Measurements from ENCODE around the gene LYSMD2. TPM values are rescaled to one million over a fixed set of nuclear protein-coding genes. Genes with fewer than 3 reads are reported as not detected.

LYSMD2 gene
- total and polyA plus RNA-seq, 9 of the 15 experiments (the other 6 are each of a cell fraction or from before 2014, with no cell fraction given), result 4.3 to 30.3 (median 9.8) TPM

DNA sequence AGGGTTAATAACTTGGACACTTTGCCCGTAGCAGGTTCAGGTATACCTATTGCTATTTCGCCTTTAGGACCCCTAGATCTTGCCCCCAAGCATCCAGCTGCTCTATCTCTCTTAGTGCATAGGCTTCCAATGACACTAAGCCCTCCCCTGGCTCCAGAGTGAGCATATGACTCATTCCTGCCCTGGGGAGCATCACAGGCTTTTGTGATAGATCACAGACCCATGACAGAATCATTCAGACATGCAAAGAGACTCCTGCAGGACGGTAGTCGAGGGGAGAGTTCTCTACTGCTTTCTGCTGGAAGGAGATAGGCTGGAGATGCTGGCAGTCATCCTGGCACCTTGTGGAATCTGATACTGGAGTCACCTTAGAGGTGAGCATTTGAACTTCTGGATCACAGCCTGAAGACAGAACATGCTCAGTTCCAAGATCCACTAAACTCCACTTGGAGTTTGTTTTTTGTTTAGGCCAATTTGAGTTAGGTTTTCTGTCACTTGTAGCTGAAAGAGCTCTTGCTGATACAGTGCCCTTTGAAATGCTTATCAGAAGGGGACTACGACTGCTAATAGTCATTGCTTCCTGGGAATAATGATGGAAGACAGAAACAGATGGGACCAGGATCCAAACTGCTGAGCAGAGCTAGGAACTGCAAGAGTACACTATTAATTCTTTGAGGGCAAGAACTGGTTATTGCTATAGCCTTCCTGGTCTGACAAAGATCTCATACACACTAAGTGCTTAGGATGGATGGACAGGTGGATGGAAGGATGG, 11.0 kb downstream of the LYSMD2 start (continued):
- TF ChIP-seq, protein P1, sequence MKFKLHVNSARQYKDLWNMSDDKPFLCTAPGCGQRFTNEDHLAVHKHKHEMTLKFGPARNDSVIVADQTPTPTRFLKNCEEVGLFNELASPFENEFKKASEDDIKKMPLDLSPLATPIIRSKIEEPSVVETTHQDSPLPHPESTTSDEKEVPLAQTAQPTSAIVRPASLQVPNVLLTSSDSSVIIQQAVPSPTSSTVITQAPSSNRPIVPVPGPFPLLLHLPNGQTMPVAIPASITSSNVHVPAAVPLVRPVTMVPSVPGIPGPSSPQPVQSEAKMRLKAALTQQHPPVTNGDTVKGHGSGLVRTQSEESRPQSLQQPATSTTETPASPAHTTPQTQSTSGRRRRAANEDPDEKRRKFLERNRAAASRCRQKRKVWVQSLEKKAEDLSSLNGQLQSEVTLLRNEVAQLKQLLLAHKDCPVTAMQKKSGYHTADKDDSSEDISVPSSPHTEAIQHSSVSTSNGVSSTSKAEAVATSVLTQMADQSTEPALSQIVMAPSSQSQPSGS (CRISPR knock-in tag; IDR thresholded peaks at IDR 0.05), result no peak
- no peak for TF ChIP-seq TSC22D4 (tag; IDR thresholded peaks at IDR 0.05)
- peak; percentile 36; the same call in 1 of the 2 replicates for TF ChIP-seq NCOA1 (IDR thresholded peaks at IDR 0.05; ENCODE audit: low read depth)
- TF ChIP-seq TEAD2 (tag; IDR thresholded peaks at IDR 0.05), result no peak
- TF ChIP-seq MED1 (CRISPR knock-in tag; IDR thresholded peaks at IDR 0.05; ENCODE audit: borderline replicate concordance), result no peak
- peak in 1 of 2 experiments; percentile 59; a peak in 2 of 4 replicates for TF ChIP-seq KDM1A (IDR thresholded peaks at IDR 0.05)
- no peak for TF ChIP-seq NCOA2 (IDR thresholded peaks at IDR 0.05; ENCODE audit: partially characterized antibody in 2 of 2)
- TF ChIP-seq SMARCA4 (IDR thresholded peaks at IDR 0.05), result peak; percentile 75
- TF ChIP-seq NFIC (IDR thresholded peaks at IDR 0.05), result peak; percentile 26; the same call in 1 of the 2 replicates
- no peak for TF ChIP-seq KAT7 (CRISPR knock-in tag; IDR thresholded peaks at IDR 0.05; ENCODE audit: borderline replicate concordance)
- peak in 1 of 2 experiments; percentile 70; a peak in 1 of 4 replicates for TF ChIP-seq RCOR1 (IDR thresholded peaks at IDR 0.05; ENCODE audit: borderline replicate concordance in 1 of 2, low read depth in 2 of 2, low read length in 2 of 2)
- TF ChIP-seq, protein P2, sequence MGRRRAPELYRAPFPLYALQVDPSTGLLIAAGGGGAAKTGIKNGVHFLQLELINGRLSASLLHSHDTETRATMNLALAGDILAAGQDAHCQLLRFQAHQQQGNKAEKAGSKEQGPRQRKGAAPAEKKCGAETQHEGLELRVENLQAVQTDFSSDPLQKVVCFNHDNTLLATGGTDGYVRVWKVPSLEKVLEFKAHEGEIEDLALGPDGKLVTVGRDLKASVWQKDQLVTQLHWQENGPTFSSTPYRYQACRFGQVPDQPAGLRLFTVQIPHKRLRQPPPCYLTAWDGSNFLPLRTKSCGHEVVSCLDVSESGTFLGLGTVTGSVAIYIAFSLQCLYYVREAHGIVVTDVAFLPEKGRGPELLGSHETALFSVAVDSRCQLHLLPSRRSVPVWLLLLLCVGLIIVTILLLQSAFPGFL (CRISPR knock-in tag; IDR thresholded peaks at IDR 0.05), result no peak
- TF ChIP-seq HDAC8 (tag; IDR thresholded peaks at IDR 0.05), result no peak
- no peak for TF ChIP-seq ZNF408 (CRISPR knock-in tag; IDR thresholded peaks at IDR 0.05; ENCODE audit: low read depth)
- TF ChIP-seq KHSRP (IDR thresholded peaks at IDR 0.05), result no peak
- TF ChIP-seq ZNF263 (CRISPR knock-in tag; IDR thresholded peaks at IDR 0.05; ENCODE audit: borderline replicate concordance), result no peak
- no peak for TF ChIP-seq DMBX1 (CRISPR knock-in tag; IDR thresholded peaks at IDR 0.05; ENCODE audit: borderline replicate concordance)
- TF ChIP-seq, protein P3, sequence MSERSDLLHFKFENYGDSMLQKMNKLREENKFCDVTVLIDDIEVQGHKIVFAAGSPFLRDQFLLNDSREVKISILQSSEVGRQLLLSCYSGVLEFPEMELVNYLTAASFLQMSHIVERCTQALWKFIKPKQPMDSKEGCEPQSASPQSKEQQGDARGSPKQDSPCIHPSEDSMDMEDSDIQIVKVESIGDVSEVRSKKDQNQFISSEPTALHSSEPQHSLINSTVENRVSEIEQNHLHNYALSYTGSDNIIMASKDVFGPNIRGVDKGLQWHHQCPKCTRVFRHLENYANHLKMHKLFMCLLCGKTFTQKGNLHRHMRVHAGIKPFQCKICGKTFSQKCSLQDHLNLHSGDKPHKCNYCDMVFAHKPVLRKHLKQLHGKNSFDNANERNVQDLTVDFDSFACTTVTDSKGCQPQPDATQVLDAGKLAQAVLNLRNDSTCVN (CRISPR knock-in tag; IDR thresholded peaks at IDR 0.05), result no peak
- TF ChIP-seq ELK1 (CRISPR knock-in tag; IDR thresholded peaks at IDR 0.05), result no peak
- TF ChIP-seq CBX8 (IDR thresholded peaks at IDR 0.05; ENCODE audit: borderline replicate concordance, extremely low read depth, low read depth, low read length, poor library complexity, severe bottlenecking), result no peak
- TF ChIP-seq ZNF586 (CRISPR knock-in tag; conservative IDR thresholded peaks at IDR 0.05), result no peak
- TF ChIP-seq RBM14 (IDR thresholded peaks at IDR 0.05; ENCODE audit: borderline replicate concordance, insufficient read depth, low read depth, low read length), result no peak
- TF ChIP-seq FOS (IDR thresholded peaks at IDR 0.05; ENCODE audit: extremely low read depth, insufficient read length), result peak; percentile 11
- TF ChIP-seq NRF1 (conservative IDR thresholded peaks at IDR 0.05 in 1 of 2, IDR thresholded peaks at IDR 0.05 in 1 of 2), result no peak; a peak in 1 of 4 replicates

All from K562 (cell line).